MM.1S (cell line): ENCODE results near the gene LRRC42.
"Not testable (repeated sequence)": the region's sequence is repeated elsewhere in the genome, so short reads cannot be mapped to it uniquely, and the experiment has no call there.

ENCODE experiments used
- CTCF ChIP-seq: fragments of 300-600 bp; sonication (generic); IDR thresholded peaks from 2 replicates; pipeline ENCODE4 v1.5.1; 2016; ENCODE audit warnings: antibody characterized with exemption, low read length, mixed read lengths
- EZH2phosphoT487 ChIP-seq: fragments of 300-600 bp; sonication (generic); IDR thresholded peaks from 2 replicates; pipeline ENCODE4 v1.6.1; 2018; ENCODE audit warnings: antibody characterized with exemption, low read length

GRCh38 chr1:53994516-53994915 is 48.4 kb downstream of the LRRC42 start:
- not testable (repeated sequence) for TF ChIP-seq CTCF, EZH2phosphoT487
